SJSA1 (cell line): ENCODE data around the gene DNAAF5. TPM values are rescaled to one million over a fixed set of nuclear protein-coding genes. Genes with fewer than 3 reads are reported as not detected.
"Not testable (repeated sequence)": the region's sequence is repeated elsewhere in the genome, so short reads cannot be mapped to it uniquely, and the experiment has no call there.

Source experiments
- DNase-seq, 2 experiments: peaks; one replicate each; pipeline ENCODE4 v3.0.0-alpha.2; 2015 to 2020; ENCODE audit warnings: low spot score in 2 of 2, low read depth in 1 of 2
- H3K27ac ChIP-seq: fragments of 250-450 bp; sonication (Bioruptor Pico); 2 replicates; pipeline ENCODE4 v1.5.1; 2020; ENCODE audit warnings: mild to moderate bottlenecking, moderate library complexity
- H3K27me3 ChIP-seq: fragments of 250-450 bp; sonication (Bioruptor Pico); replicated peaks from 2 replicates; pipeline ENCODE4 v1.5.1; 2020; ENCODE audit warnings: mild to moderate bottlenecking, moderate library complexity
- H3K36me3 ChIP-seq: fragments of 250-450 bp; sonication (Bioruptor Pico); 2 replicates; pipeline ENCODE4 v1.5.1; 2020; ENCODE audit warnings: mild to moderate bottlenecking
- H3K4me1 ChIP-seq: fragments of 250-450 bp; sonication (Bioruptor Pico); replicated peaks from 2 replicates; pipeline ENCODE4 v1.6.1; 2021; ENCODE audit warnings: mild to moderate bottlenecking
- H3K4me3 ChIP-seq: fragments of 250-450 bp; sonication (Bioruptor Pico); 2 replicates; pipeline ENCODE4 v1.5.1; 2020; ENCODE audit warnings: mild to moderate bottlenecking
- H3K9me3 ChIP-seq: fragments of 250-450 bp; sonication (Bioruptor Pico); replicated peaks from 2 replicates; pipeline ENCODE4 v1.5.1; 2020; ENCODE audit warnings: mild to moderate bottlenecking
- total RNA-seq: library from RNA; depleted of rRNA; stranded (reverse); fragments of >200 nt; shearing (Covaris generic); gene quantifications from 2 replicates; pipeline ENCODE4 v1.2.3, GENCODE V29; 2014

Gene DNAAF5
- total RNA-seq, 1 experiment from 2014 or later: 26.5 TPM

DNA sequence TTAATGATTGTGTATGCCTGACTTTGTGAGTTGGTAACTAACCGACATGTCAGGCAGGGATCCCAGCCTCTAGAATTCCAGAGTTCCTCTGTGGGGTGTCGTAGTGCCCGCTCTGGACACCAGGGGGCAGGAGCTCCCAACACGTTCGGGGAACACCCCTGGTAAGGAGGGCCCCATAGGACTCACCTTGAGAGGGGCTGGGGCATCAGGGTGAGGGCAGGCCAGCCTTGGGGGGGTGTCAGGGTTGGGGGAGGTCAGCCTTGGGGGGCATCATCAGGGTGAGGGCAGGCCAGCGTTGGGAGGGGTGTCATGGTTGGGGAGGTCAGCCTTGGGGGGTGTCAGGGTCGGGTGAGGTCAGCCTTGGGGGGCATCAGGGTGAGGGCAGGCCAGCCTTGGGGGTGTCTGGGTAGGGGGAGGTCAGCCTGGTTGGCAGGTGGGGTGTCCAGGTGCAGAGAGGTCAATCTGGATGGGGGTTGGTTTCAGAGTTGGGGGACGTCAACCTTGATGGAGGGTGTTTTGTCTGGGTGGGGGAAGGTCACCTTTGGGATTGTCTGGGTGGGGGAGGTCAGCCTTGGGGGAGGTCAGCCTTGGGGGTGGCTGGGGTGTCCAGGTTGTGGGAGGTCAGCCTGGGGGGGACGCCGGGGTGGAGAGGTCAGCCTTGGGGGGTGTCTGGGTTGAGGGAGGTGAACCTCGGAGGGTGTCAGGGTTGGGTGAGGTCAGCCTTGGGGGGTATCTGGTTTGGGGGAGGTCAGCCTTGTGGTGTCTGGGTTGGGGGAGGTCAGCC is 60.2 kb downstream of the DNAAF5 start:
- no peak overlapping the region for H3K27ac ChIP-seq

DNA sequence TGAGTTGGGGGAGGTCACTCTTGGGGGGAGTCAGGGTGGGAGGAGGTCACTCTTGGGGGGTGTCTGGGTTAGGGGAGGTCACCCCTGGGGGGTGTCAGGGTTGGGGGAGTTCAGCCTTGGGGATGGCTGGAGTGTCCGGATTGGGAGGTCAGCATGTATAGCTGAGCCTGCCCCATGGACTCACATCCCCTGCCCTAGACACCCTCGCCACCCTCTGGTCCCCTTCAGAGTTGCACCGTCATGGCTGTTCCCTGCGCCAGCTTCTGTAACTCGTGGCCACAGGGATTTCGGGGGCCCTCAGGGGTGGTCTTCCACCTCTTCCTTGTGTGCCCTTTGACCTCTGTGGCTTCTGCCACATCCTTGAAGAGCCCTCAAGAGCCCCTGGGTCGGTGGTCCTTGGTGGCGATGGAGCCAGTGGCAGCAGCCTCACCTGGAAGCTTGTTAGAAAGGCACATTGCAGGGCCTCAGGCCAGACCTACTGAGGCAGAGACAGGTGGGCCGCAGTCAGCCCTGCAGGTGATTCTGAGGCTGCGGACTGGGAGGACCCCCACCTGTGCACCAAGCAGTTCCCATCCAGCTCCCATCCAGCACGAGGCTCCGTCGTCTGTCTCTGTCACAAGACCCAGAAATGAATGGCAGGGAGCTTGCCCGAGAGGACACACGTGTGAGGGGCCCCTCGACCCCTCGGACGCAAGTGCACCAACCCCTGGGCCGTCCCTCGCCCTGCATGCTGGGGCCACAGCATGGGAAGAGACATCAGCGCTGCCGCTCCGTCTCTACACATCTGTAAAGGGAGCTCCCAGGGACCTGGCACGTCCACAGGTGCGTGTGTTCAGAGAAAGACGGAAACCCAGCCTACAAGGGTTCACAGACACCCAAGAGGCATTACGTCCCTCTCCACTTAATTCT is 61.1 kb downstream of the DNAAF5 start:
- no peak for DNase-seq
- H3K36me3 ChIP-seq: peaks cover 6% of the 10 kb centered on the region; the same call in 1 of the 2 replicates
- H3K27ac ChIP-seq: no peak overlapping the region
- H3K4me3 ChIP-seq: no peak overlapping the region
- no peaks in the 10 kb centered on the region for H3K9me3 ChIP-seq
- no peaks in the 10 kb centered on the region for H3K27me3 ChIP-seq
- H3K4me1 ChIP-seq: no peaks in the 10 kb centered on the region

More for the DNA sequence above, 60.2 kb downstream of the DNAAF5 start:
- H3K9me3 ChIP-seq: no peaks in the 10 kb centered on the region
- H3K36me3 ChIP-seq: peaks cover 6% of the 10 kb centered on the region; the same call in 1 of the 2 replicates
- DNase-seq: peak; percentile 34 to 68
- H3K4me1 ChIP-seq: no peaks in the 10 kb centered on the region
- H3K4me3 ChIP-seq: no peak overlapping the region
- no peaks in the 10 kb centered on the region for H3K27me3 ChIP-seq

DNA sequence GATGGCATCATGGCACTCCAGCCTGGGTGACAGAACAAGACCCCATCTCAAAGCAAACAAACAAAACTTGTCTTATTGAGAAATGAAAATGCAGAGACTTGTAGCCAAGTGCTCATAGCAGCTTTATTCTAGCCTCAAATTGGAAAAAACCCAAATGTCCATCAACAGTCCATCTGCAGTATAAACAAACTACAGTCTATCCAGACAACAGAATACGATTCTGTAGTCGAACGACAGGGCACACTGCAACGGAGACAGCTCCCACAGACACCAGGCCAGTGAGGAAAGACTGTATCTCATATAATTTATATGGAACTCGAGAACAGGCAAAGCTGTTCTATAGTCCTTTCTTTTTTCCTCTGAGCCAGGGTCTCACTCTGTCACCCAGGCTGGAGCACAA is 65.0 kb downstream of the DNAAF5 start:
- no peak overlapping the region for H3K4me3 ChIP-seq
- no peak overlapping the region for H3K27ac ChIP-seq
- H3K27me3 ChIP-seq: no peaks in the 10 kb centered on the region
- no peaks in the 10 kb centered on the region; the same call in 1 of the 2 replicates for H3K4me1 ChIP-seq
- no peaks in the 10 kb centered on the region for H3K36me3 ChIP-seq
- H3K9me3 ChIP-seq: no peaks in the 10 kb centered on the region
- no peak for DNase-seq

DNA sequence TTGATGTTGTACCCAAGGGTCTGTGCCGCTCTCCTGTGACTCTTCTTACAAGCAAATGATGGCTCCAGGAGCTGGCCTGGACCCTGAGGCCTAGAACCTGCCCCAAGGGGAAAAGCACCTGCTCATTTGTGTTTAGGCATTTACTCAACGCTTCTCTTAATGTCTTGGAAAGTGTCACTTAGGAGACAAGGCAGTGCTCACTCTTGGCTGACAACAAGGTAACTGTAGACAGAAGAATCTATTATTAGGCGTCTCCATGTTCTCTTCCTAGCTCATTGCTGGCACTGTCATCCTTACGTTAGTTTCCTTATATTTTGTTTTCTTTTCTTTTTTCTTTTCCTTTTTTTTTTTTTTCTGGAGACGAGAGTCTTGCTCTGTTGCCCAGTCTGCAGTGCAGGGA is 67.7 kb downstream of the DNAAF5 start:
- no peaks in the 10 kb centered on the region; the same call in 1 of the 2 replicates for H3K4me1 ChIP-seq
- no peak overlapping the region for H3K4me3 ChIP-seq
- H3K36me3 ChIP-seq: no peaks in the 10 kb centered on the region
- H3K27ac ChIP-seq: no peak overlapping the region
- H3K27me3 ChIP-seq: no peaks in the 10 kb centered on the region
- no peak for DNase-seq
- no peaks in the 10 kb centered on the region for H3K9me3 ChIP-seq

DNA sequence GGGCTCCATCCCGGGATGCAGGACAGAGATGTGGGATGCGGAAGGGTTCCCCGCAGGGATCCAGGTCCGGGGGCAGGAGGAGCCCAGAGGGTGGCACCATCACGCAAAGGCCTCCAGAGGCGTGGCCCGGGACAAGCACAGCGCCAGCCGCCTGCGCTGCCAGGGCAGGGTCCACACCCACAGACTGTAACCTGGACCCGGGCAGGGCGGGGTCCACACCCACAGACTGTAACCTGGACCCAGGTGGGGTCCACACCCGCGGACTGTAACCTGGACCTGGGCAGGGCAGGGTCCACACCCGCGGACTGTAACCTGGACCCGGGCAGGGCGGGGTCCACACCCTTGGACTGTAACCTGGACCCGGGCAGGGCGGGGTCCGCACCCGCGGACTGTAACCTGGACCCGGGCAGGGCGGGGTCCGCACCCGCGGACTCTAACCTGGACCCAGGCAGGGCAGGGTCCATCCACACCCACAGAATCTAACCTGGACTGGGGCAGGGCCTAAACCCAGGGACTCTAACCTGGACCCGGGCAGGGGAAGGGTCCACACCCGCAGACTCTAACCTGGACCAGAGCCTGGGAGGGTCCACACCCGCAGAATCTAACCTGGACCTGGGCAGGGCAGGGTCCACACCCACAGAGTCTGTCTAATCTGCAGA is 68.3 kb downstream of the DNAAF5 start:
- no peaks in the 10 kb centered on the region; the same call in 1 of the 2 replicates for H3K4me1 ChIP-seq
- H3K36me3 ChIP-seq: no peaks in the 10 kb centered on the region

DNA sequence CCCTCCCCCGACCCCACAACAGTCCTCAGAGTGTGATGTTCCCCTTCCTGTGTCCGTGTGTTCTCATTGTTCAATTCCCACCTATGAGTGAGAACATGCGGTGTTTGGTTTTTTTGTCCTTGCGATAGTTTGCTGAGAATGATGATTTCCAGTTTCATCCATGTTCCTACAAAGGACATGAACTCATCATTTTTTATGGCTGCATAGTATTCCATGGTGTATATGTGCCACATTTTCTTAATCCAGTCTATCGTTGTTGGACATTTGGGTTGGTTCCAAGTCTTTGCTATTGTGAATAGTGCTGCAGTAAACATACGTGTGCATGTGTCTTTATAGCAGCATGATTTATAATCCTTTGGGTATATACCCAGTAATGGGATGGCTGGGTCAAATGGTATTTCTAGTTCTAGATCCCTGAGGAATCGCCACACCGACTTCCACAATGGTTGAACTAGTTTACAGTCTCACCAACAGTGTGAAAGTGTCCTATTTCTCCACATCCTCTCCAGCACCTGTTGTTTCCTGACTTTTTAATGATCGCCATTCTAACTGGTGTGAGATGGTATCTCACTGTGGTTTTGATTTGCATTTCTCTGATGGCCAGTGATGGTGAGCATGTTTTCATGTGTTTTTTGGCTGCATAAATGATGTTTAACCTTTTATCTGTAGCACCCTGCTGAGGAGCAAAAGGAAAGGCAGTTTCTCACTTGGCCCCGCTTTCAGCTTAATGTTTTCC is 70.1 kb downstream of the DNAAF5 start:
- H3K4me1 ChIP-seq, H3K9me3 ChIP-seq, H3K4me3 ChIP-seq, H3K36me3 ChIP-seq, H3K27me3 ChIP-seq, DNase-seq, H3K27ac ChIP-seq: not testable (repeated sequence)

More for the DNA sequence above, 68.3 kb downstream of the DNAAF5 start:
- Histone ChIP-seq H3K27me3 (no peaks in the 10 kb centered on the region), H3K27ac (no peak overlapping the region), H3K9me3 (no peaks in the 10 kb centered on the region), H3K4me3 (no peak overlapping the region)
- DNase-seq: no peak

DNA sequence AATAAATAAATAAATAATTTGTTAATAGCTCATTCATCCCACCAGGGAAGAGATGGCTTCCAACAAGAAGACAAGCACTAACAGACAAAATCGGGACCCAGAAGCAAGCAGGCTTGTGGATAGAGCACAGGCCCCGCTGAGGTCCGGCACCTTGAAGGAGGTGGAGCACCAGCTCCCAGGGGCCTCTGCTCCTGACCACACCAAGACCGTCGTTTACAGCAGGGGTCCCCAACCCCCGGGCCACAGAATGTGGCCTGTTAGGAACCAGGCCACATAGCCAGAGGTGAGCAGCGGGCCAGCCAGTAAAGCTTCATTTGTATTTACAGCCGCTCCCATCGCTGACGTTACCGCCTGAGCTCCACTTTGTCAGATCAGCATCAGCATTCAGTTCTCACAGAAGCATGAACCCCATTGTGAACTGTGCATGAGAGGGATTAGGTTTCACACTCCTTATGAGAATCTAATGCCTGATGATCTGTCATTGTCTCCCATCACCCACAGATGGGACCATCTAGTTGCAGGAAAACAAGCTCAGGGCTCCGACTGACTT is 72.5 kb downstream of the DNAAF5 start:
- no peaks in the 10 kb centered on the region for H3K36me3 ChIP-seq
- no peak overlapping the region for H3K27ac ChIP-seq
- no peaks in the 10 kb centered on the region; the same call in 1 of the 2 replicates for H3K9me3 ChIP-seq
- H3K4me3 ChIP-seq: no peak overlapping the region
- H3K27me3 ChIP-seq: no peaks in the 10 kb centered on the region
- peaks cover 6% of the 10 kb centered on the region for H3K4me1 ChIP-seq
- no peak for DNase-seq

DNA sequence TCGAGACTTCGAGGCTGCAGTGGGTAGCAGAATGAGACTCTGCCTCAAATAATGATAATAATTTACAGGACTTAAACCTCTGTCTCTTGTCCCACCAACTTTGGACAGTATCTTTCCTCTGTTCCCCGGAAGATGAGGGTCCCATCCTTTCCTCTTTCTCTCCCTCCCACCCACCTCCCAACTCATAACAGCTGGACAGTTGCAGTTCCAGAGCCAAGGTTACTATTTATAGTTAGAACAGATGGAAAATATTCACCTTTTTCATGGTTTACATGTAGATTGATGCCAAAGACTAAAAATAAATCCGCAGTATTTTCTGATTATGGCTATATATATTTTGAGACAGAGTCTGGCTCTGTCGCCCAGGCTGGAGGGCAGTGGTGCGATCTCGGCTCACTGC is 74.2 kb downstream of the DNAAF5 start:
- no peak overlapping the region for H3K4me3 ChIP-seq
- H3K36me3 ChIP-seq: no peaks in the 10 kb centered on the region
- H3K4me1 ChIP-seq: peaks cover 6% of the 10 kb centered on the region
- DNase-seq: no peak
- no peaks in the 10 kb centered on the region for H3K27me3 ChIP-seq
- no peak overlapping the region for H3K27ac ChIP-seq
- H3K9me3 ChIP-seq: no peaks in the 10 kb centered on the region; the same call in 1 of the 2 replicates

DNA sequence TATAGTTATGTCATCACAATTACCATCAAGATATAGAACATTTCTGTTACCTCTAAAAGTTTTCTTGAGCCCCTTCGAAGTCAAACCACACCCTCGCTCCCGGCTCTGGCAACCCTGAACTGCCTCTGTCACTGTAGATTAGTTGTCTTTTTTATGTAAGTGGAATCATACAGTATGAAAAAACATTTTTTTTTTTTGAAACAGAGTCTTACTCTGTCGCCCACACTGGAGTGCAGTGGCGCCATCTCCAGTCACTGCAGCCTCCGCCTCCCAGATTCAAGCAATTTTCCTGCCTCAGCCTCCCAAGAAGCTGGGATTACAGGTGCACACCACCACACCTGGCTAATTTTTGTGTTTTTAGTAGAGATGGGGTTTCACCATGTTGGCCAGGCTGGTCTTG is 74.9 kb downstream of the DNAAF5 start:
- not testable (repeated sequence) for H3K27me3 ChIP-seq, H3K9me3 ChIP-seq, DNase-seq, H3K27ac ChIP-seq, H3K4me3 ChIP-seq, H3K4me1 ChIP-seq, H3K36me3 ChIP-seq

DNA sequence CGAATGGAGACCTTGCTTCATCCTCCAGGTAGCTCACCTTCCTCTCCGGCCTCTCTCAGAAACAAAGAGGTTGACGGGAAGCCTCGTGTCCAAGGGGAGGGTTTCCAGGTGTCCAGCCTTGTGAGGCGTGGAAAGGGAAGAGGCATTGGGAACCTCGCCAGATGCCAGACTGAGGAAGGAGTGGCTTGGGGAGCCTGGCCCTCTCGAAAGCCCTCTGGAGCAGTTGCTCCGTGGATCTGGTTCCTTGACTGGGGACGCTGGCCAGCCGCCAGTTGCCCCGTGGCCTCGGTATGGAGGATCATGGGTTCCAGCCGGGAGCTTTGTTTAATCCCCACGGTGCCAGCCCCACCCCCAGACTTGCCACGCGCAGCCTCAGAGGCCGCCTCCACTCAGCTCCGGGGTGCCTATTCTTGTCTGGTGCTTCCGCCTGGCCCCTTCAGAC is 75.5 kb downstream of the DNAAF5 start:
- no peaks in the 10 kb centered on the region for H3K36me3 ChIP-seq
- H3K4me1 ChIP-seq: peaks cover 6% of the 10 kb centered on the region
- H3K27me3 ChIP-seq: no peaks in the 10 kb centered on the region
- no peak for DNase-seq
- no peak overlapping the region for H3K4me3 ChIP-seq
- H3K27ac ChIP-seq: no peak overlapping the region
- H3K9me3 ChIP-seq: no peaks in the 10 kb centered on the region; the same call in 1 of the 2 replicates

DNA sequence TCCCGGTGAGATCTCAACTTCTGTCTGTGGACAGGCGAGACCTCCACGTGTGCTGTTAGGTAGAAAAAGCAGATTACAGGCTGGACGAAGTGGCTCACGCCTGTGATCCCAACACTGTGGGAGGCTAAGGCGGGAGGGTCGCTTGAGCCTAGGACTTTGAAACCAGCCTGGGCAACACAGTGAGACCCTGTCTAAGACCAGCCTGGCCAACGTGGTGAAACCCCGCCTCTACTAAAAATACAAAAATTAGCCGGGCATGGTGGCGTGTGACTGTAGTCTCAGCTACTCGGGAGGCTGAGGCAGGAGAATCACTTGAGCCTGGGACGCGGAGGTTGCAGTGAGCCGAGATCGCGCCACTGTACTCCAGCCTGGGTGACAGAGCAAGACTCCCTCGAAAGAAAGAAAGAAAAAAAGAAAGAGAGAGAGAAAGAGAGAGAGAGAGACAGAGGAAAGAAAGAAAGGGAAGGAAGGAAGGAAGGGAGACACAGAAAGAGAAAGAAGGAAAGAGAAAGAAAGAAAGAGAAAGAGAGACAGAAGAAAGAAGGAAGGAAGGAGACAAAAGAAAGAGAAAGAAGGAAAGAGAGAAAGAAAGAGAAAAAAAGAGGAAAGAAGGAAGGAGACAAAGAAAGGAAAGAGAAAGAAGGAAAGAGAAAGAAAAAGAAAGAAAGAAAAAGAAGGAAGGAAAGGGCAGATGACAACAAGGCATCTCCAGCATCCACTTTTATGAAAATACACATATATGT is 76.2 kb downstream of the DNAAF5 start:
- Histone ChIP-seq H3K27ac (peak overlapping the region; percentile 21; the same call in 1 of the 2 replicates), H3K9me3 (no peaks in the 10 kb centered on the region; the same call in 1 of the 2 replicates), H3K4me3 (no peak overlapping the region), H3K36me3 (no peaks in the 10 kb centered on the region), H3K4me1 (peaks cover 6% of the 10 kb centered on the region), H3K27me3 (no peaks in the 10 kb centered on the region)
- no peak for DNase-seq

DNA sequence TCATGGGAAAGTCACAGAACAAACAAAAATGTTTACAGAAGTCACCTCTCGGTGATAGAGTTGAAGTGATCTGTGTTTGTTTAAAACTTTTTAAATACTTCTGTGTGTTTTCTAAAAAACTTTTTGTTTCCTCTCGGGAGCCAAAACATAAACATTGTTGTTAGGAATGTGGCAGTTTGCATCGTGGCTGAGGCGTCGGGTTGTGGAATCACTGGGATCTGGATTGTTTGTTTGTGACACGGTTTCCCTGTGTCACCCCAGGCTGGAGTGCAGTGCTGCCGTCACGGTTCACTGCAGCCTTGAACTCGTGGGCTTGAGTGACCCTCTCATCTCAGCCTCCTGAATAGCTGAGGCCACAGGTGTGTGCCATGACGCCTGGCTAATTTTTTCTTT is 76.7 kb downstream of the DNAAF5 start:
- Histone ChIP-seq H3K4me3 (no peak overlapping the region), H3K4me1 (peaks cover 6% of the 10 kb centered on the region), H3K36me3 (no peaks in the 10 kb centered on the region), H3K27me3 (no peaks in the 10 kb centered on the region), H3K27ac (peak overlapping the region; percentile 21; the same call in 1 of the 2 replicates), H3K9me3 (no peaks in the 10 kb centered on the region; the same call in 1 of the 2 replicates)
- peak in 1 of 2 experiments; percentile 65 for DNase-seq
